ENCODE measurements around the gene GMDS. TPM values are rescaled to one million over a fixed set of nuclear protein-coding genes. Genes with fewer than 3 reads are reported as not detected.
A peak's percentile ranks its signal among the peaks of the same experiment; 100 is the strongest.

The GMDS gene
- total RNA-seq, 1 experiment from 2014 or later = 7.9 TPM

DNA sequence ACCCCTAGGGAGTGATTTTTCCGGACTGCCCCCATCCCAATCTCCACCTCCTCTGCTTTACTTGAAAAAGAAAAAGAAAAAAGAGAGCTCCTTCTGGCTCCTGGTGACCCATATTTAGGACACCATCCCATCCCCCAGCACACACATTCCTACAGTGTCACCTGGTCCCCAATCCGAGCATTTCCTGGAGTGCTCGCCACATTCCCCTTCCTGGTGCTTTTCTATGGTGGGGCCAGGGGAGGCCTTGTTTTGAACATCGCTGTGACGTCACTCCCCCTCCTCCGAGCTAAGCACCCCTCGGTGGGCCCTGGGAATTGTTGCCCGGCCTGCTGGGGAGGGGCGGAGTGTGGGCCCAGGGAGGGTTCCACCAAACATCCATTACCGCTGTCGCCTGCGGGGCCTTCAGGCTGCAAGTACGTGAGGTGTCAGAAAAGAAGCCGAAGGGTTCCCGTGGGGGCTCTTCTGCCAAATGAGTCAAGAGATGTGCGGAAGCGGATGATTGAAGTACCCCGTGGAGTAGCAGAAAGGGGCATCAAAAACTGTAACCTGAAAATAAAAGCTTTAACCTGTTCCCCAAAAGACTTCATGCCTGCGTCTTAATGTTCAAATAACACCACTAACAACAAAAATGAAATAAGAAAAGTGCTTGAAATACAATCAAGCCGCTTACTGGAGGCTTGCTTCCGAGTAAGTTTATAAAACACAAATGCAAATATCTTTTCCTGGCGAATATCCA is 638.5 kb downstream of the GMDS start:
- Histone ChIP-seq H3K27me3 (replicated peaks) (no peaks in the 10 kb centered on the region), H3K4me1 (replicated peaks) (peaks cover 22% of the 10 kb centered on the region), H3K27ac (no peak overlapping the region), H3K4me3 (no peak overlapping the region), H3K9me3 (replicated peaks) (peaks cover 4% of the 10 kb centered on the region; the same call in 1 of the 2 replicates), H3K36me3 (peaks cover 17% of the 10 kb centered on the region)
- DNase-seq (ENCODE audit: low read depth in 1 of 2, low spot score in 2 of 2) = no peak

DNA sequence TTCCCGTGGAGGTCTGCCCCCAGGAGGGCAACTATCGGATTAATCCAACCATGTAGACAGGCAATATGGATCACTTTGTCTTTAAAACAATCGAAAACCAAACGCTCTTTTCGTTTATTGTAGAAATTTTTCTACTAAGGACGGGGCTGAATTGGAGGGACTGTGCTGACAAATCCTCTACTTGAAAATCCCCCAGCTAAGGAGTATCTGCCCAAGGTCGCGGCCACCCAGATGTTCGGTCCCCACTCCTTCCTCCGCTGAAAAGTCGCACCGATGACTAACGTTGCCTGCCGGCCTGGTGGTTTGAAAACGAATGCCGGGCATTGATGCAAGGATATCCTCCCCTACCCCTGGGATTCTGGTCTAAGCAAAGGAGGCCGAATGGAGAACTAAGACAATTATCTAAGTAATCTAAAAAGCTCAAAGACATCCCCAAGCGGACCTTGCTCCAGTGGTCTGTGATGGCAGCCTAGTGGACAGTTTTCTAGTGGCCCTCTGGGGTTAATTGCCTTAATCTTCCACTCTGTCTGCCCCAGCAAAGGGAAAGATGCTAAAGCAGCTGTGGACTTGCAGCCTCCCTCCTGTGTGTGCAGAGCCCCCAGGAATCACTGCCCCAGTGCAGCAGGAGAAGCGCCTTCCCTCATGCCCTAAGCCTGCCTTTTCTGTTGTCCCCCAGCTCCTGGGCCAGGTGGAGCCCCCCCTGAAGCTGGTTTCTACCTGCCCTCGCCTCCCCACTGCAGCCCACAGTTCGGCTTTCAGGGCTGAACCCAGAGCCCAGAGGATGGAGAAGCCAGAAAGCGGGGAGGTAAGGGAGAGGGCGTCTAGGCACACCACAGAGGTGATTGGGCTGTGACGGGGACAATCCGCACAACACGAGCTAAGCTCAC is 639.3 kb downstream of the GMDS start:
- Histone ChIP-seq H3K36me3 (peaks cover 9% of the 10 kb centered on the region), H3K4me1 (replicated peaks) (peaks cover 22% of the 10 kb centered on the region), H3K27ac (no peak overlapping the region), H3K9me3 (replicated peaks) (peaks cover 4% of the 10 kb centered on the region; the same call in 1 of the 2 replicates), H3K27me3 (replicated peaks) (no peaks in the 10 kb centered on the region), H3K4me3 (no peak overlapping the region)
- DNase-seq (ENCODE audit: low read depth in 1 of 2, low spot score in 2 of 2) = no peak

DNA sequence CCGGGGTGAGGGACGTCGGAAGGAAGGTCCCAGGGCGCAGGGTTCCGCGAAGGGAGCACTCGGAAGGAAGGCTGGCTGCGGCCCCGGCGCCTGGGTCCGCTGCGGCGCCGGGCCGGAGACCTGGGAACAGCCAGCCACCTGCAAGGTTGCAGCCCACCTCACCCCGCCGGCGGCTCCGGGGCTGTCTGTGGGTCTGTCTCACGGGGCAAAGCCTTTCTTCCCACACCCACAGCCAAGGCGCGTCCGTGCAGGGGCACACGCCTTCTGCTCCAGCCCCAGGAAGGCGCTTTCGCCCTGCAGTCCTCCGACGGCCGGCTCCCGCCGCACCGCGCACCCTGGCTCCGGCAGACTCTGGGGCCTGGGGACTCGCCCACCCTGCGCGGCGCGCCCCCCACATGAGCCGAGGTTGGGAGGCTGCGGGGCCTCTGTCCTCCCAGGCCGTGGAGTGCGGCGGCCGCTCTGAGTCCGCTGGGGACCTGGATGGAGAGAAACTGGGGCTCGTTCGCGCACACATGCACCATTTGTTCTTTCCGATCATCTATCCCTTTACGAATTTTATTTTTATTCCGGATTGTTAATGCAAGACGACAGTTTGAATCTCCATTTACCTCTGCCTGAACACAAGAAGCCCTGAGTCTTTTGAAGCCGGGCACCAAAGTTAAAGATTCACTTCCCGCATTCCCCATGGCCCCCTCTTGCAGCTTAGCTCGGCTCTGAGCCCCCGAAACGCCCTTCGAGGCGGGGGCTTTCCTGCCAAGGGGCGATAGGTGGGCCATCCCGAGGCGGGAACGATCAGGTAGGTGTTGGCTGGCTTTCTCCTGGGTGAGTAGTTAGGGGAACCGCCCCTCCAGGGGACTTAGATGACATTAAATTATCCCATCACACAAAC is 640.2 kb downstream of the GMDS start:
- Histone ChIP-seq H3K36me3 (no peaks in the 10 kb centered on the region; the same call in 1 of the 2 replicates), H3K27ac (no peak overlapping the region), H3K4me1 (replicated peaks) (peaks cover 22% of the 10 kb centered on the region), H3K9me3 (replicated peaks) (peaks cover 4% of the 10 kb centered on the region; the same call in 1 of the 2 replicates), H3K27me3 (replicated peaks) (no peaks in the 10 kb centered on the region), H3K4me3 (no peak overlapping the region)
- no peak for DNase-seq (ENCODE audit: low read depth in 1 of 2, low spot score in 2 of 2)

DNA sequence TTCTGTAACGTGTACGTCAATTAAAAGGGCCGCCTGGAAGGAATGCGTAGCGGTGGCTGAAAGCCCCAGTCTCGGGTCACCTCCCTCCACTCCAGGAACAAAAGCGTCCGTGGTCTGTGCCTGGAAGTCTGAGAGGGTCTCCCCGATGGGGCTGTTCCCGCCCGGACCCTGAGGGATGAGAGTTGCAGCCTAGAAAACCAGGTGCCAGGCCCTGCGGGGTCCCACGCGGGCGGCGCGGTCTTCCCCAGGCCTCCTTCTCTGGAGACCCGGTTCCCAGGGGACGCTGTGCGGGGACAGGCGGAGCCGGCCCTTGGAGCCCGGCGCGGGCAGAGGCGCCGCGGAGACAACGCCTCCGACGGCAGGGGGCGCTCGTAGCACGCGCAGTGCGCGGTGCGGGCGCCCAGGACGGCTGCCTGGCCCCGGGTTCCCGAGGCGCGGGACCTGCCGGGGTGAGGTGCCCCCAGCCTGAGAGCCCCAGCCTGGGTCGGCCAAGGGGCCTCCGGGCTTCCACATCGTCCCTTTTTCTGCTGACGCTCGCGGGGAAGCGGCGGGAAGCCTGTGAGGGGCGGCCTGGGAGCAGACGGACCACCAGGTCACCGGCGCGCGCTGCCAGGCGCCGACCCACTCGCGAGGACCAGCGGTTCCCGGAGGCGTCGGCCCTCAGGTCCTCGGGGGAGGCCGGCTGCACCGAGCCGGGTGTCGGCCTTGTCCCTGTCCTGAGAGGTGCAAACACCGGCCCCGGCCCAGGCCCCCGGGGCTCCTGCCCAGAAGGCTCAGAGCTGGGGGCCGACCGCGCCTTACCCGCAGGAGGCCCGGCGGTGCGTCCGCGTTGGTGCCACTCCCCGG is 641.0 kb downstream of the GMDS start:
- Histone ChIP-seq H3K4me1 (replicated peaks) (peaks cover 21% of the 10 kb centered on the region), H3K4me3 (peak overlapping the region; percentile 30), H3K9me3 (replicated peaks) (peaks cover 4% of the 10 kb centered on the region; the same call in 1 of the 2 replicates), H3K27ac (no peak overlapping the region), H3K36me3 (no peaks in the 10 kb centered on the region), H3K27me3 (replicated peaks) (no peaks in the 10 kb centered on the region)
- peak; percentile 66 to 70 for DNase-seq (ENCODE audit: low read depth in 1 of 2, low spot score in 2 of 2)

DNA sequence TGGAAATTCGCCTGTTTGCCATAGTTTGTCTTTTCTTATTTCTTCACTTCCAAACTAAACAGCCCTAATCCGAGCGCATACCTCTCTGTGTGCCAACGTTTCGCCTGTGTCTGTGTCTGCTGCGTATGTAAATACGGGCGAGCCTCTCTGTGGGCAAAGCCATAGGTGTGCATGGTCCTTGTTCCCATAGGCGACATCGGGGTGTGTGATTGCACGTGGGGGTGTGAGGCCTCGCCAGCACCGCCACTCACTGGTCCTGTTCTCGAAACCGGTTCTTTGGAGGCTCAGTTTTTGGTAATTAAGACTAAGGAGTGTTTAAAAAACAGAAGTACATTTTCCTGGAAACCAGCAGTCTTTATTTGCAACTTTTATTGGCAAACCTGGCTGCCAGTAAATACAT is 641.7 kb downstream of the GMDS start:
- DNase-seq (ENCODE audit: low read depth in 1 of 2, low spot score in 2 of 2) = no peak
- no peaks in the 10 kb centered on the region for H3K27me3 ChIP-seq (replicated peaks)
- H3K9me3 ChIP-seq (replicated peaks) = peaks cover 4% of the 10 kb centered on the region; the same call in 1 of the 2 replicates
- no peaks in the 10 kb centered on the region for H3K36me3 ChIP-seq
- no peak overlapping the region for H3K4me3 ChIP-seq
- H3K27ac ChIP-seq = no peak overlapping the region
- peaks cover 15% of the 10 kb centered on the region for H3K4me1 ChIP-seq (replicated peaks)

DNA sequence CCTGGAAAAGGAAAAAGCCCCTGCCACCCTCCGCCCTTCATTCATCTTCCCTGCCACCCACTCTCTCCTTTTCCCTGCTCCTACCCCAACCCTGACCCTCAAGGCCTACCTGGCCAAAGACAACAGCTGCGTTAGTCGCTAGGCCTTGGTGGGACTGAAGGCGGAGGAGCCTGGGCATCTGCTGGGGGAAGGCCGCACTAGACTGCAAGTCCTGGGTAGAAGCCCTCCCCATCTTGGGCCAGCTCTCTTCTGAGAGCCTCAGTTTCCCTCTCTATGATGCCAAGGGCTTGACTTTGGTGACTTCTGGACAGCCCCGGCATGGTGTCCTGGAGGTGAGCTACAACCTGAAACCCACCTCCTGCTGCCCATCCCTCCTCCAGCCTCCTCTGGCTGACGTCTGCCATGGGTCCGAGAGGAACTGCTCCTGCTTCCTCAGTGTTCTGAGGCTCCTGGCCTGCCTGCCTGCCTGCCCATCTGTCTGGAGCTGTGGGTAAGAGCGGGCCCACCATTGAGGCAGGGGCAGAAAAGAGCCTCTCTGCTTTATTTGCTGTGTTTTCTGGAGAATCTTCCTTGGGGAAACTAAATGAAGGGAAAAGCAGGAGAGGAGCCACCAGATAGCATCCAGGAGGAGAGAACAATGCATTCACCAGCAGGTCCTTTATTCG is 643.2 kb downstream of the GMDS start:
- H3K9me3 ChIP-seq (replicated peaks) = peaks cover 4% of the 10 kb centered on the region; the same call in 1 of the 2 replicates
- H3K36me3 ChIP-seq = no peaks in the 10 kb centered on the region
- no peaks in the 10 kb centered on the region for H3K27me3 ChIP-seq (replicated peaks)
- DNase-seq (ENCODE audit: low read depth in 1 of 2, low spot score in 2 of 2) = no peak
- peaks cover 10% of the 10 kb centered on the region for H3K4me1 ChIP-seq (replicated peaks)
- no peak overlapping the region for H3K4me3 ChIP-seq
- H3K27ac ChIP-seq = no peak overlapping the region

DNA sequence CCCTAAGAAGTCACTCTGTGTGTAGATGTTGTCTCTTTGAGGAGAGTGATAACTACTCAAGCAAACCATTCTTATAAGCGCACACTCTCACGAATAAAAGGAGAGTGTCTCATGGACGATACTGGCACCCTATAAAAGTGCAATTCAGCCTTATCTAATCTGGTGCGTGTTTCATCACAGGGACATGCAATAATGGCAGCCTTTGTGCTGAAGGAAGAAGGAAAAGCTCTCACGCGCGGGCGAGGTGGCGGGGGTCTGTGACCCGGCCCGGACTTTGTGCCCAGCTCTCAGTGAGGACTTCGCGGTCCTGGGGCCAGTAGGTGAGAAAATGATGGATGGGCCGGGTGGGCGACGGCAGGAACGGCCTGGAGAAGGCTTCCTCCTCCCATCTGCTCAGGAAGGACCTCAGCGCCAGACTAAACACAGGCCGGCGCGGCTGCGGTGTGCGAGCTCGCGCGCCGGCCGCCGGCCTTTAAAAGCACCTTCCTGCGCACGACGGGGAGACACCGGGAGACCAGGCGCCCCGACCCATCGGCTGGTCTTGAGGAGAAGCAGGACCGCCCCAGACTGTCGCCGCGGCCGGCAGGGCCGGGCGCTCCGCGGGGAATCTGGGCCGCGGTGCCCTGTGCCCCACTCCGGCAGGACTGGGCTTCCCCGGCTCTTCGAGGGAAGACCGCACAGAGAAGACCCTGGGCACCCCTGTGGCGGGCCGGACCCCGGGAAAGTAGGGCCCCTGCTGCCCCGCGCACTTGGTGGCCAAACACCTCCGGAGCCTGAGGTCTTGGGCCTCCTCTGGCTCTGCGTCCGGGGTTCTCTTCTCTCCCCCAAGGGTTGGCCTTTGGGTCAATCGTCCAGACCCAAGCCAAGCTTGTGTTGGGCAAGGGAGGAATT is 644.0 kb downstream of the GMDS start:
- Histone ChIP-seq H3K9me3 (replicated peaks) (peaks cover 4% of the 10 kb centered on the region; the same call in 1 of the 2 replicates), H3K27ac (no peak overlapping the region), H3K27me3 (replicated peaks) (no peaks in the 10 kb centered on the region), H3K4me1 (replicated peaks) (peaks cover 14% of the 10 kb centered on the region), H3K4me3 (no peak overlapping the region), H3K36me3 (no peaks in the 10 kb centered on the region)
- no peak for DNase-seq (ENCODE audit: low read depth in 1 of 2, low spot score in 2 of 2)

DNA sequence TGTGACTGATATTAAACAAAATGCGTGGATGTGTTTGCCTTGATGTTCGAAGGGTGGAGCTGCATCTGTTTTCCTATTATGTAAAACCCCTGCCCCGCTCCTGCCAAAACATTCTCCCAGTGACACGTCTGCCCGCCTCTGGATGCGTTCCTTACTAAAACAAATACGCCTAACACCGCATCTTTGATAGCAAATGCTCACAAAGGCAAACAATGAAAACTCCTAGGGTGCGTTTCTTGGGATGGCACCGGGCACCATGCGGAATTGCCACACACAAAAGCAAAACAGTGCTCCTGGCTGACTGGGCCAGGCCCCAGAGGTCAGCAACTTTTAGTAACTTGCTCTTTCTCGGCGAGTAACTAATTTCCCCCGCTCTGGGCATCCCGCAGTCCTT is 644.6 kb downstream of the GMDS start:
- Histone ChIP-seq H3K4me3 (no peak overlapping the region), H3K9me3 (replicated peaks) (peaks cover 4% of the 10 kb centered on the region; the same call in 1 of the 2 replicates), H3K36me3 (no peaks in the 10 kb centered on the region), H3K27ac (no peak overlapping the region), H3K27me3 (replicated peaks) (no peaks in the 10 kb centered on the region), H3K4me1 (replicated peaks) (peaks cover 20% of the 10 kb centered on the region)
- DNase-seq (ENCODE audit: low read depth in 1 of 2, low spot score in 2 of 2) = no peak

DNA sequence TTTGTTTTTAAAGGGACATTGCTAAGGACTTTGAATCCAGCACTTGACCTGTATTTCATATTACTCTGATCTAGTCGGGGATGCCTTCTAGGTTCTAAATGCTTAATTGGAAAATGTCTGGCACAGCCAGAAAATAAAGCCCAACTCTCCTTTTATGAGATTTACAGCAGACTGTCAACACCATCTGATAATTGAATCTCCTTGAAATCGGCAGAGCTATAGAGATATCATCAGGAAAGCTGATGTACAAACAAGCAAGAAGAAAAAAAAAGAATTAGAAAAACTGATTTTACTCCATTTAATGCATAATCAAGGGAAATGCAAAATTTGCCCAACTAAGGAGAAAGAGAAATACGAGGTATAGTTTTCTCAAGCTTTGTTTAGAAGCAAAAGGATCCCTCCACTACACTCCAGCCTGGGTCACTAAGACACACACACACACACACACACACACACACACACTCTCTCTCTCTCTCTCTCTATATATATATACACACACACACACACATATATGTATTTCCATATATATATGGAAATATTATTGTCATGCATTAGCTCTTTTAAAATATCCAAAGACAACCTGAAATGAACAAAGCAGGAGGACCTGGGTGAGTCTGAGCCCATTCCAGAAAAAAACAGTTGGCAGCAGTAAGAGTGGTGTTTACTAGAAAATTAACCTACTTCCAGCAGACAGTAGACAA is 645.2 kb downstream of the GMDS start:
- no peak for DNase-seq (ENCODE audit: low read depth in 1 of 2, low spot score in 2 of 2)
- Histone ChIP-seq H3K27me3 (replicated peaks) (no peaks in the 10 kb centered on the region), H3K36me3 (no peaks in the 10 kb centered on the region)

DNA sequence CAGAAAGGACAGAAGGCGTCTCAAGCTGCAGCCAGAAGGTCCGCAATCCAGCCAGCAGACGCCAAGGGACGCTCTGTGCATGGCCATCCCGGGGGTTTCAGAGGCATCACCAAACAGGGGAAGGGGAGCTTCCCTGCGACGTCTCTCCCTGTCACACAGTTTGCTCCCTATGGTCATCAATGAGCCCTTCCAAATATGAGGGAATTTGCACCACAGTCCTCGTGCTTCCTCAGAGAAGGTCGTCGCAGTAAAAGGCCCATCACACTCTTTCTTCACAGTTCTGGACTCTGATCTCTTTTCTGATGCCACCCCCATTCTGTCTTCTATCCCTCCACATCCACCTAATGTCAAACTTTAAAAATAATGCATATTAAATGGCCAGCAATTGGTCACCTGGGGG is 645.9 kb downstream of the GMDS start:
- no peak overlapping the region for H3K27ac ChIP-seq
- H3K9me3 ChIP-seq (replicated peaks) = peaks cover under 1% of the 10 kb centered on the region; the same call in 1 of the 2 replicates
- no peaks in the 10 kb centered on the region for H3K36me3 ChIP-seq
- DNase-seq (ENCODE audit: low read depth in 1 of 2, low spot score in 2 of 2) = no peak
- H3K4me3 ChIP-seq = no peak overlapping the region
- H3K4me1 ChIP-seq (replicated peaks) = peaks cover 18% of the 10 kb centered on the region
- H3K27me3 ChIP-seq (replicated peaks) = no peaks in the 10 kb centered on the region

More for the DNA sequence above, 645.2 kb downstream of the GMDS start:
- H3K4me1 ChIP-seq (replicated peaks) = peaks cover 21% of the 10 kb centered on the region
- H3K4me3 ChIP-seq = no peak overlapping the region
- H3K27ac ChIP-seq = no peak overlapping the region
- H3K9me3 ChIP-seq (replicated peaks) = peaks cover 4% of the 10 kb centered on the region; the same call in 1 of the 2 replicates

DNA sequence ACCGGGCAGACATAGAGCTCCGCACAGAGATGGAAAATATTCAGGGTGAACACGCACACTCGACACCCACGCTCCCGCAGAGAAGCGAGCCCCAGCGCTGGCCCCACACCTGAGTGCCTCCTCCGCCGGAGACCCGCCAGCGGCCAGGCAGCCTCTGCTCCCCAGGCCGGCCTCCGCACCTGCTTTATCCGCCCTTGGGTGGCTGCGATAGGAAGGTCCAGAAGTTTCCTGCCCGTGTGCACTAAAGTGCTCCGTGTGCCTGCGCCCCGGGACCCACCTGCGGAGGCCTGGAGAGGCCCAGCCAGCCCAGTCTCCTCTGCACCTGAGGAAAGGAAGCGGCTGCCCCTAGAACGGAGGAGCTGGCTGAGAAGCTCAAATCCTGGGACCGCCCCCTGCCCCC is 646.5 kb downstream of the GMDS start:
- H3K27ac ChIP-seq = no peak overlapping the region
- no peaks in the 10 kb centered on the region for H3K27me3 ChIP-seq (replicated peaks)
- peaks cover 12% of the 10 kb centered on the region for H3K4me1 ChIP-seq (replicated peaks)
- DNase-seq (ENCODE audit: low read depth in 1 of 2, low spot score in 2 of 2) = no peak
- H3K36me3 ChIP-seq = no peaks in the 10 kb centered on the region
- no peak overlapping the region for H3K4me3 ChIP-seq
- no peaks in the 10 kb centered on the region for H3K9me3 ChIP-seq (replicated peaks)
